ENCODE results near the gene USP22. TPM values are rescaled to one million over a fixed set of nuclear protein-coding genes. Genes with fewer than 3 reads are reported as not detected.

USP22 gene
- total RNA-seq, 5 donors from 2014 or later (not counting 1 experiment from before 2014, with no cell fraction given), result 128 to 184 (median 136) TPM

DNA sequence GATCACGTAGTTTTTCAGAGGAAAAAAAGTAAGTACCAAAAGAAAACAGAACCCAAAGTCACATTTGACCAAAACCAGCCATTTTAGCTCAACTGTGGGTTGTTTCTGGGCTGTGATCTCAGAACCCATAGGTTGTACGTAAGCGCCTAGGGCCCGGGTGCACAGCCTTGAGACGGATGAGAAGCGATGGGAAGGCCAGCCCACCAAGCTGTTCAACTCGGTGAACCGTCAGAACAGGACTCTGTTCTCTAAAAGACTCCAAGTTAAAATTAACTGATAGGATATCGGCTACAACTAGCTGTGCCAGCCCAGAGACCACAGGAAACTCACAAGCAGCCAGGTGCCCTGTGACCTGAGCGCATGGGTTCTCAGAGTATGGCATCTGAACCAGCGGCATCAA, 28.3 kb downstream of the USP22 start:
- peaks cover 45 to 97% of the 10 kb centered on the region in 2 donors for H3K36me3 ChIP-seq (ENCODE audit: control insufficient read depth in 2 of 2, extremely low read depth in 1 of 2, insufficient read depth in 1 of 2, low read length in 1 of 2)
- CTCF ChIA-PET, result no interaction called here
- Mint-ChIP-seq H3K4me3 (no peak overlapping the region), H3K27ac (no peak overlapping the region), H3K9me3 (no peaks in the 10 kb centered on the region), H3K4me1 (peaks cover 3 to 5% (median 4%) of the 10 kb centered on the region in 3 donors), H3K27me3 (no peaks in the 10 kb centered on the region), H3K36me3 (peaks cover 73% of the 10 kb centered on the region)
- ATAC-seq (replicated peaks in 1 of 4) (no peak), DNase-seq (no peak)
- POLR2A ChIA-PET, result no interaction called here
- no peak overlapping the region for H3K4me3 ChIP-seq (ENCODE audit: control insufficient read depth in 1 of 2, extremely low read depth in 1 of 2, low read length in 1 of 2)
- H3K27ac ChIP-seq (ENCODE audit: low read length), result no peak overlapping the region
- no peaks in the 10 kb centered on the region for H3K27me3 ChIP-seq (replicated peaks in 1 of 2; ENCODE audit: control insufficient read depth in 2 of 2, extremely low read depth in 1 of 2, insufficient read depth in 2 of 2, low read length in 1 of 2)
- 95% methylated on average over 10 of the region's 11 CpGs for WGBS (ENCODE audit: insufficient coverage)
- no peaks in the 10 kb centered on the region for H3K4me1 ChIP-seq (ENCODE audit: control insufficient read depth in 1 of 2, extremely low read depth in 1 of 2, insufficient read depth in 2 of 2, low read length in 2 of 2)
- no peaks in the 10 kb centered on the region for H3K9me3 ChIP-seq

DNA sequence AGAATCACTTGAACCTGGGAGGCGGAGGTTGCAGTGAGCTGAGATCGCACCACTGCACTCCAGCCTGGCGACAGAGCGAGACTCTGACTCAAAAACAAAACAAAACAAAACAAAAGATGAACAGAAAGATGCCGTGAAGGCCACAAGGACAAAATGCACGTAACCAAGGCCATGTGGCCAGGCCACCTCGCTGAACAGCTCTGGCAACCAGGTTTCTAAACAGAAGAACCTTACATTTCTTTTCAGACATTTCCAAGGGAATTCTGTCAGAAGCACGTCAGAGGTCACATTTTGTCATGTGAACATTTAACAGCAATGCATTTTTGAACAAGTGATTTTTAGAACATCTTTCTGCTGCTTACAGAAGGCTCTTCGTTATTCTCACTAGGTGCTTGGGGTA, 28.8 kb downstream of the USP22 start:
- WGBS (ENCODE audit: insufficient coverage), result 84% methylated on average over 7 of the region's 9 CpGs

DNA sequence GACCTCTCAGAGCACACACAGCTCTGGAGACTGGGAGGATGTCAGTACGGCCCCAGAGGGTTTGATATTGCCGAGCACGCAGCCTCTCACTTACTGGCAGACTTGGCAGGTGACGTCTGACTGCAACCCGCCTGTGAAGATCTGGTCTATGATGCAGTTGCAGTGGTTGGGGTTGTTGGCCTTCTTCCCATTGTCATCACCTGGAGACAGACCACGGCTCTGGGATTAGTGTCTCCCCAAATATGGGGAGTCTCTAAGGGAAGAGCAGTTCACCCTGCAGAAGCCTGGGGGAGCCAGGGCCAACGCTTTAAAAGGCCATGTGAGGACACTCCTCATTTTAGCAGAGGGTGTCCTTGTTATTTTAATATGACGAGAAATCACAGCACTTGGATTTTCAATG, 30.1 kb downstream of the USP22 start:
- Histone ChIP-seq H3K4me1 (ENCODE audit: control insufficient read depth in 1 of 2, extremely low read depth in 1 of 2, insufficient read depth in 2 of 2, low read length in 2 of 2) (no peaks in the 10 kb centered on the region), H3K27ac (ENCODE audit: low read length) (no peak overlapping the region), H3K36me3 (ENCODE audit: control insufficient read depth in 2 of 2, extremely low read depth in 1 of 2, insufficient read depth in 1 of 2, low read length in 1 of 2) (peaks cover 33 to 97% of the 10 kb centered on the region in 2 donors), H3K4me3 (ENCODE audit: control insufficient read depth in 1 of 2, extremely low read depth in 1 of 2, low read length in 1 of 2) (no peak overlapping the region), H3K27me3 (replicated peaks in 1 of 2; ENCODE audit: control insufficient read depth in 2 of 2, extremely low read depth in 1 of 2, insufficient read depth in 2 of 2, low read length in 1 of 2) (no peaks in the 10 kb centered on the region), H3K9me3 (no peaks in the 10 kb centered on the region)
- no peak for DNase-seq
- 91% methylated on average over 7 of the region's 8 CpGs for WGBS (ENCODE audit: insufficient coverage)
- POLR2A ChIA-PET, result no interaction called here
- Mint-ChIP-seq H3K27me3 (no peaks in the 10 kb centered on the region), H3K9me3 (no peaks in the 10 kb centered on the region), H3K4me1 (peaks cover 3 to 4% (median 3%) of the 10 kb centered on the region in 3 donors), H3K4me3 (no peak overlapping the region), H3K27ac (no peak overlapping the region), H3K36me3 (peaks cover 64% of the 10 kb centered on the region)
- ATAC-seq (replicated peaks in 1 of 4), result no peak
- CTCF ChIA-PET, result no interaction called here

More for the DNA sequence above, 28.8 kb downstream of the USP22 start:
- POLR2A ChIA-PET, result no interaction called here
- Mint-ChIP-seq H3K9me3 (no peaks in the 10 kb centered on the region), H3K4me3 (no peak overlapping the region), H3K4me1 (peaks cover 3 to 5% (median 4%) of the 10 kb centered on the region in 3 donors), H3K36me3 (peaks cover 68% of the 10 kb centered on the region), H3K27me3 (no peaks in the 10 kb centered on the region), H3K27ac (no peak overlapping the region)
- Histone ChIP-seq H3K27me3 (replicated peaks in 1 of 2; ENCODE audit: control insufficient read depth in 2 of 2, extremely low read depth in 1 of 2, insufficient read depth in 2 of 2, low read length in 1 of 2) (no peaks in the 10 kb centered on the region), H3K9me3 (no peaks in the 10 kb centered on the region), H3K36me3 (ENCODE audit: control insufficient read depth in 2 of 2, extremely low read depth in 1 of 2, insufficient read depth in 1 of 2, low read length in 1 of 2) (peaks cover 43 to 97% of the 10 kb centered on the region in 2 donors), H3K4me3 (ENCODE audit: control insufficient read depth in 1 of 2, extremely low read depth in 1 of 2, low read length in 1 of 2) (no peak overlapping the region), H3K27ac (ENCODE audit: low read length) (no peak overlapping the region), H3K4me1 (ENCODE audit: control insufficient read depth in 1 of 2, extremely low read depth in 1 of 2, insufficient read depth in 2 of 2, low read length in 2 of 2) (no peaks in the 10 kb centered on the region)
- ATAC-seq (replicated peaks in 1 of 4), result no peak
- DNase-seq, result no peak
- CTCF ChIA-PET, result no interaction called here

DNA sequence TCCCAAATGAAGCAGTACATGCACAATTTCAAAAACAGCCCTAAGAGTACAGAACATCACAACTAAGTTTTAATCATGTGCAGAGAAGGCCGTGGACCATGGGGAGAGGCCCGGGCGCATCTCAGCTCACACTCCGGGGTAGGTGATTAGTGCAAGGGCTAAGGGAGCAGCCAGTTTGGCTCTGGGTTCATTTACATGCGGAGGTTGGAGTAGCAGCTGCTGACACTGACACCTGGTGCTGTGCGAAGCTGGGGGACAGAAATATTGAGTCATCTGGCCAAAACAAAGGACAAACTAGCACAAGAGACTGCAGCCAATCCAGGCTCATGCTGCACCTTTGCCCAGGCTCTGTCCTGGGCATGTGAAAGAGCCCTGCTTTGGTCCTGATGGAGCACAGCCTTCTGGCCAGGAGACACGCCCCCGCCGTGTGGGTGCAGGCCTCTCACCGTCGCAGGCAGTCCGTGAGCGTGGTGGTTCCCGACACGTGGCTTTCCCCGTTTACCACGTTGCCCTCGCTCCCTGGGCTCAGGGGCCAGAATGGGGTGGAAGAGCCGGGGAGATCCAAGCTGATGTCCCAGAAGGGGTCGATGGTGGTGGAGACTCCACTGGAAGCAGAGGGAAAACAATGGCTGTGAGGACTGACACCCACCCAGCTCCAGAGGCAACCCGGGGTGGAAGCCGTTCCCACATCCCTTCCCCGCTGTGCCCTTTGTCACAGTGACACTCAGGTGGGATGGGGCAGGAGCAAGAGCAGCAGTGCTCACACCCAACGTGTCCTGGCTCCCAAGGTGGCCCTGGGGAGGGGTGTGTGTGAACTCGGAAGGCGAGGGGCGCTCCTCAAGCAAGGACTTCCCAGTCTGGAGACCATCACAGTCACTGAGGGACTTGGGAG, 31.9 kb downstream of the USP22 start:
- ChIA-PET CTCF (interaction anchor here in 1 of 2 donors (0.5 kb wide), 1 partner anchor 9 kb away, joined by 12 read pairs; no protein-coding TSS in a partner anchor), POLR2A (no interaction called here)
- Histone ChIP-seq H3K36me3 (ENCODE audit: control insufficient read depth in 2 of 2, extremely low read depth in 1 of 2, insufficient read depth in 1 of 2, low read length in 1 of 2) (peaks cover 23 to 95% of the 10 kb centered on the region in 2 donors), H3K4me1 (ENCODE audit: control insufficient read depth in 1 of 2, extremely low read depth in 1 of 2, insufficient read depth in 2 of 2, low read length in 2 of 2) (no peaks in the 10 kb centered on the region), H3K27me3 (replicated peaks in 1 of 2; ENCODE audit: control insufficient read depth in 2 of 2, extremely low read depth in 1 of 2, insufficient read depth in 2 of 2, low read length in 1 of 2) (no peaks in the 10 kb centered on the region), H3K27ac (ENCODE audit: low read length) (no peak overlapping the region), H3K9me3 (no peaks in the 10 kb centered on the region), H3K4me3 (ENCODE audit: control insufficient read depth in 1 of 2, extremely low read depth in 1 of 2, low read length in 1 of 2) (no peak overlapping the region)
- peaks cover 66% of the 10 kb centered on the region for H3K36me3 Mint-ChIP-seq
- DNase-seq (no peak), ATAC-seq (replicated peaks in 1 of 4) (no peak)
- no peaks in the 10 kb centered on the region for H3K9me3 Mint-ChIP-seq
- H3K27me3 Mint-ChIP-seq, result no peaks in the 10 kb centered on the region
- H3K4me1 Mint-ChIP-seq, result peaks cover 0 to 5% (median 4%) of the 10 kb centered on the region in 3 donors
- WGBS (ENCODE audit: insufficient coverage), result 93% methylated on average over 24 of the region's 27 CpGs
- H3K4me3 Mint-ChIP-seq, result no peak overlapping the region
- no peak overlapping the region for H3K27ac Mint-ChIP-seq

DNA sequence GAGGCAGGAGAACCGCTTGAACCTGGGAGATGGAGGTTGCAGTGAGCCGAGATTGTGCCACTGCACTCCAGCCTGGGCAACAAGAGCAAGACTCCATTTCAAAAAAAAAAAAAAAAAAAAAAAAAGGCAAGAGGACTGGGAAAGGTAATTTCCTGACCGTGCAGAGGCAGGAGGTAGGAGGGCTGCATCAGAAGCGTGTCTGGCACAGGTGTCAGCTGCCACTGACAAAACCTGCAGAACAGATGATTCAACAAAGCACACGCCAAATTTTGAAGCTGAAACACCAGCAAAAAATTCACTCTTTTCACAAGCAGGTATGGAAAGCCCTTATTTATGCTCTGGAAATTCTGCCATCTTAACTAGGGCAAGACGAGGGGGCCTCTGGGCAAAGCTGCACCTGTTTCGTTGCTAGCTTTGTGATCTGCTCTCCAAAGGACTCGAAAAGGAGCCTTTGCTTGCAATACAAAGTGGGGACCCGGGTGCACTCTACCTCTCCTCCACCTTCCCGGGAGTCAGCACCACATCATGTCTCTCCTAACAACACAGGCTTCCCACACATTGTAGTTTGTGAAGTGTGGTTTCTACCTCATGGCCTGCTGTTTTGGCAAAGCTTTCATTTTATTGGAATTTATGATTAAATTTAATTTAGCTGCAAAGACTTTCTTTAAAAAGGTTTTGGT, 33.7 kb downstream of the USP22 start:
- no CpG with 5 or more reads among the region's 10 CpGs for WGBS (ENCODE audit: insufficient coverage)
- Histone ChIP-seq H3K9me3 (no peaks in the 10 kb centered on the region), H3K27me3 (replicated peaks in 1 of 2; ENCODE audit: control insufficient read depth in 2 of 2, extremely low read depth in 1 of 2, insufficient read depth in 2 of 2, low read length in 1 of 2) (no peaks in the 10 kb centered on the region), H3K4me3 (ENCODE audit: control insufficient read depth in 1 of 2, extremely low read depth in 1 of 2, low read length in 1 of 2) (no peak overlapping the region), H3K4me1 (ENCODE audit: control insufficient read depth in 1 of 2, extremely low read depth in 1 of 2, insufficient read depth in 2 of 2, low read length in 2 of 2) (no peaks in the 10 kb centered on the region), H3K27ac (ENCODE audit: low read length) (no peak overlapping the region), H3K36me3 (ENCODE audit: control insufficient read depth in 2 of 2, extremely low read depth in 1 of 2, insufficient read depth in 1 of 2, low read length in 1 of 2) (peaks cover 28 to 95% of the 10 kb centered on the region in 2 donors)
- DNase-seq, result no peak
- Mint-ChIP-seq H3K36me3 (peaks cover 64% of the 10 kb centered on the region), H3K4me1 (peaks cover 0 to 5% (median 0%) of the 10 kb centered on the region in 3 donors), H3K4me3 (no peak overlapping the region), H3K27ac (no peak overlapping the region), H3K27me3 (no peaks in the 10 kb centered on the region), H3K9me3 (no peaks in the 10 kb centered on the region)
- ChIA-PET CTCF (interaction anchor here in 1 of 2 donors (1.0 kb wide), 1 partner anchor 35 kb away, joined by 4 read pairs; no protein-coding TSS in a partner anchor), POLR2A (interaction anchor here in 1 of 2 donors (0.7 kb wide), 1 partner anchor 60 kb away, joined by 20 read pairs; no protein-coding TSS in a partner anchor)
- ATAC-seq (replicated peaks in 1 of 4), result no peak

DNA sequence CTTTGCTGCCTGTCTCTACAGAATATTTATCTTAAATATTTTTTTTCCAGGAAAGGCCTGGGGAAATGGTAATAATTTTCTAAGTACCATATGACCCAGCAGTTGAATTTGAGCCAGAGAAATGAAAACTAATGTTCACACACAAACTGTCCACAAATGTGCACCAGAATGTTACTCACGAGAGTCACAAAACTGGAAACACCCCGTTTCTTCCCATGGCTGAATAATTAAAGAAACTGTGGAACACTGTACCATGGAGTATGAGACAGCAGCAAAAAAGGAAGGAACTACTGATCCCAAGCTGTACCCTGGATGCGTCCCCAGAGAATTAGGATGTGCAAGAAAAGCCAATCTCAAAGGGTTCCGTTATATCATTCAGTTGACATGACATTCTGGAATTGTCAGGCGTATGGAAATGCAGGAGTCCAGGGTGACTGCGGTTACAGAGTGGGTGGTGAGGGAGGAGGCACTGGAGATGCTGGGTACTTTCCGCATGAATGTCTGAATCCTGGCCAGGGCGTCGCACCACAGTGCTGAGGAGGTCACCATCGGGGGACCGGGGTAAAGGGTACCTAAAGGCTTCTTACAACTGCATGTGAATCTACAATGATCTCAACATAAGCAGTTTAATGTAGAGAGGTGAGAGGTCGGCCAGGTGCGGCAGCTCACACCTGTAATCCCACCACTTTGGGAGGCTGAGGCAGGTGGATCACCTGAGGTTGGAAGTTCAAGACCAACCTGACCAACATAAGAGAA, 34.5 kb downstream of the USP22 start:
- H3K9me3 Mint-ChIP-seq, result no peaks in the 10 kb centered on the region
- no peaks in the 10 kb centered on the region for H3K27me3 ChIP-seq (replicated peaks in 1 of 2; ENCODE audit: control insufficient read depth in 2 of 2, extremely low read depth in 1 of 2, insufficient read depth in 2 of 2, low read length in 1 of 2)
- no peak overlapping the region for H3K27ac Mint-ChIP-seq
- DNase-seq (no peak), ATAC-seq (replicated peaks in 1 of 4) (no peak)
- H3K9me3 ChIP-seq, result no peaks in the 10 kb centered on the region
- 81% methylated on average over 6 of the region's 13 CpGs for WGBS (ENCODE audit: insufficient coverage)
- peaks cover 61% of the 10 kb centered on the region for H3K36me3 Mint-ChIP-seq
- no peaks in the 10 kb centered on the region for H3K4me1 ChIP-seq (ENCODE audit: control insufficient read depth in 1 of 2, extremely low read depth in 1 of 2, insufficient read depth in 2 of 2, low read length in 2 of 2)
- H3K4me3 ChIP-seq (ENCODE audit: control insufficient read depth in 1 of 2, extremely low read depth in 1 of 2, low read length in 1 of 2), result no peak overlapping the region
- H3K27ac ChIP-seq (ENCODE audit: low read length), result no peak overlapping the region
- peaks cover 31 to 97% of the 10 kb centered on the region in 2 donors for H3K36me3 ChIP-seq (ENCODE audit: control insufficient read depth in 2 of 2, extremely low read depth in 1 of 2, insufficient read depth in 1 of 2, low read length in 1 of 2)
- peaks cover 0 to 4% (median 0%) of the 10 kb centered on the region in 3 donors for H3K4me1 Mint-ChIP-seq
- CTCF ChIA-PET, result no interaction called here
- H3K27me3 Mint-ChIP-seq, result no peaks in the 10 kb centered on the region
- no peak overlapping the region for H3K4me3 Mint-ChIP-seq
- POLR2A ChIA-PET, result interaction anchor here in 1 of 2 donors (0.7 kb wide), 1 partner anchor 60 kb away, joined by 20 read pairs; no protein-coding TSS in a partner anchor

Measured in T-cell (primary cell).